ENCODE measurements around the gene NOS2.

- TF ChIP-seq CTCF (IDR thresholded peaks at IDR 0.05) (no peak), POLR2A (IDR thresholded peaks at IDR 0.05) (no peak), EP300 (IDR thresholded peaks at IDR 0.05) (no peak), POLR2AphosphoS5 (IDR thresholded peaks at IDR 0.05) (no peak)
Observed at GRCh38 chr17:27741361-27741861, 58.9 kb downstream of the NOS2 start.

All from gastroesophageal sphincter (tissue), 3 donors.